Activated CD4-positive, alpha-beta T cell treated with anti-CD3 and anti-CD28 coated beads for 1 hour (primary cell): ENCODE data around the gene DNAH9.

ENCODE experiments used
- DNase-seq: peaks from one replicate; pipeline ENCODE4 v3.0.0-alpha.2; 2020

DNAH9 gene

GRCh38 chr17:11853321-11854151, 255.3 kb downstream of the DNAH9 start:
- DNase-seq: no peak

GRCh38 chr17:11855306-11855705, 257.0 kb downstream of the DNAH9 start:
- no peak for DNase-seq

GRCh38 chr17:11857006-11857405, 258.7 kb downstream of the DNAH9 start:
- no peak for DNase-seq

GRCh38 chr17:11869680-11870394, 271.6 kb downstream of the DNAH9 start:
- no peak for DNase-seq

- DNase-seq: no peak
These were observed 273.5 kb downstream of the DNAH9 start for GRCh38 chr17:11871773-11872172.

- DNase-seq: no peak
These were observed 276.5 kb downstream of the DNAH9 start for GRCh38 chr17:11874756-11875155.

- DNase-seq: no peak
These were observed 282.4 kb downstream of the DNAH9 start for GRCh38 chr17:11880714-11881113.

GRCh38 chr17:11882716-11883115, 284.4 kb downstream of the DNAH9 start:
- no peak for DNase-seq

- no peak for DNase-seq
These were observed 286.8 kb downstream of the DNAH9 start for GRCh38 chr17:11885051-11885450.

- DNase-seq: no peak
These were observed 291.0 kb downstream of the DNAH9 start for GRCh38 chr17:11889266-11889665.

- DNase-seq: no peak
These were observed 295.6 kb downstream of the DNAH9 start for GRCh38 chr17:11893862-11894261.

- DNase-seq: no peak
These were observed 297.9 kb downstream of the DNAH9 start for GRCh38 chr17:11896199-11896598.

- no peak for DNase-seq
These were observed 300.4 kb downstream of the DNAH9 start for GRCh38 chr17:11898526-11899235.

- DNase-seq: no peak
These were observed 301.3 kb downstream of the DNAH9 start for GRCh38 chr17:11899537-11899942.

- DNase-seq: no peak
These were observed 301.8 kb downstream of the DNAH9 start for GRCh38 chr17:11900041-11900476.

GRCh38 chr17:11900655-11901054, 302.4 kb downstream of the DNAH9 start:
- no peak for DNase-seq

- no peak for DNase-seq
These were observed 303.7 kb downstream of the DNAH9 start for GRCh38 chr17:11901931-11902330.

- no peak for DNase-seq
These were observed 310.5 kb downstream of the DNAH9 start for GRCh38 chr17:11908711-11909146.

- no peak for DNase-seq
These were observed 311.1 kb downstream of the DNAH9 start for GRCh38 chr17:11909348-11909747.

- no peak for DNase-seq
These were observed 317.8 kb downstream of the DNAH9 start for GRCh38 chr17:11916091-11916490.

GRCh38 chr17:11917415-11917814, 319.1 kb downstream of the DNAH9 start:
- DNase-seq: no peak

- no peak for DNase-seq
These were observed 323.0 kb downstream of the DNAH9 start for GRCh38 chr17:11921296-11921695.

- no peak for DNase-seq
These were observed 324.4 kb downstream of the DNAH9 start for GRCh38 chr17:11922638-11923037.

GRCh38 chr17:11924076-11924475, 325.8 kb downstream of the DNAH9 start:
- DNase-seq: no peak
